GM12874 (cell line): ENCODE data around the gene SCUBE2.

Experiments used
- TF ChIP-seq, protein P1 (sequence below): IDR thresholded peaks from 2 replicates; pipeline ENCODE4 v1.5.1; 2011; ENCODE audit warnings: low read depth, mild to moderate bottlenecking, control low read depth, low read length, moderate library complexity; ENCODE audit not compliant: insufficient read depth

SCUBE2 gene

DNA sequence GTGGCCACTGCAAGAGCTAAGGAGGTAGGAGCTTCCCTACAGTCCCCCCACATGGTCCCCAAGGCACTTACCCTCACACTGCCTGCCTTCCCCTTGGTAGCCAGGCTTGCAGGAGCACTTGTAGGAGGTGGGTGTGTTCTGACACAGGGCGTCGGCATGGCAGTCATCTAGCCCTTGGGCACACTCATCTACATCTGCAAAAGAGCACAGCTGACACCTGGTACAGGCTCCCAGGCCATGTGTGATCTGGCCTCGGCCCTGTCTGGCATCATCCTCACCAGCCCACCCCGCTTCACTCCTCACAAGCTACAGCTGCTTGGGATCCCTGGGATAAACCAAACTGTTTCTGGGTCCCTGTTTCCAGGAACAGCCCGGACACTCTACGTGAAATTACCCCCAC lies 1.8 kb downstream of the SCUBE2 start:
- TF ChIP-seq, protein P1, sequence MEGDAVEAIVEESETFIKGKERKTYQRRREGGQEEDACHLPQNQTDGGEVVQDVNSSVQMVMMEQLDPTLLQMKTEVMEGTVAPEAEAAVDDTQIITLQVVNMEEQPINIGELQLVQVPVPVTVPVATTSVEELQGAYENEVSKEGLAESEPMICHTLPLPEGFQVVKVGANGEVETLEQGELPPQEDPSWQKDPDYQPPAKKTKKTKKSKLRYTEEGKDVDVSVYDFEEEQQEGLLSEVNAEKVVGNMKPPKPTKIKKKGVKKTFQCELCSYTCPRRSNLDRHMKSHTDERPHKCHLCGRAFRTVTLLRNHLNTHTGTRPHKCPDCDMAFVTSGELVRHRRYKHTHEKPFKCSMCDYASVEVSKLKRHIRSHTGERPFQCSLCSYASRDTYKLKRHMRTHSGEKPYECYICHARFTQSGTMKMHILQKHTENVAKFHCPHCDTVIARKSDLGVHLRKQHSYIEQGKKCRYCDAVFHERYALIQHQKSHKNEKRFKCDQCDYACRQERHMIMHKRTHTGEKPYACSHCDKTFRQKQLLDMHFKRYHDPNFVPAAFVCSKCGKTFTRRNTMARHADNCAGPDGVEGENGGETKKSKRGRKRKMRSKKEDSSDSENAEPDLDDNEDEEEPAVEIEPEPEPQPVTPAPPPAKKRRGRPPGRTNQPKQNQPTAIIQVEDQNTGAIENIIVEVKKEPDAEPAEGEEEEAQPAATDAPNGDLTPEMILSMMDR = no peak

DNA sequence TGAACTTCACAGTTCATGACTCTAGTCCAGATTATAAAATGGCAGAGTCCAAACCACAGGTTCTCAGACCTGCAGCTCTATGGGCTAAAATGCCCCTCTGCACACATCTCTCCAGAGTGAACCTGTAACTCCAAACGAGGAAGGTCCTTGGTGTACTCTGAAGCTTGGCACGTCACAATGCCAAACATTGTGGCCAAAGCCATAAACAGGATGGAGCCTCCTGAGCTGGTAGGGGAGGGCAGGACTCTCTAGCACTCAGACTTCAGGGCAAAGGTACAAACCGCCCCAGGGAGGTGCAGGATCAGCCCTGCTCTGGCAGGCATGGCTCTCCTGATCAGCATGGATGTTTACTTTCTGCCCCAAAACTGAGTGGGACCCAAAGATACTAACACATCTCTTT lies 2.3 kb downstream of the SCUBE2 start:
- TF ChIP-seq, protein P1 = no peak

DNA sequence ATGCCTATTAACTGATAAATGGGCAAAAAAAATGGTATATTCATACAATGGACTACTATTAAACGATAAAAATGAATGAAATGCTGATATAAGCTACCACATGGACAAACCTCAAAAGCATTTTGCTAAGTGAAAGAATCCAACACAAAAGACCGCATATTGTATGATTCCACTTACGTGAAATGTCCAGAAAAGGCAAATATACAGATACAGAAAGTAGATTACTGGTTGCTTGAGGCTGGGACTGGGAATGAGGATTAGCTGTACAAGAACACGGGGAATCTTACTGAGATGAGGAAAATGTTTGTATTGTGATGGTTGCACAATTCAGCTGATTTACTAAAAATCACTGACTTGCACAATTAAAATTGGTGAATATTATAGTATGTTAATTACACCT lies 8.8 kb downstream of the SCUBE2 start:
- TF ChIP-seq, protein P1 = no peak

DNA sequence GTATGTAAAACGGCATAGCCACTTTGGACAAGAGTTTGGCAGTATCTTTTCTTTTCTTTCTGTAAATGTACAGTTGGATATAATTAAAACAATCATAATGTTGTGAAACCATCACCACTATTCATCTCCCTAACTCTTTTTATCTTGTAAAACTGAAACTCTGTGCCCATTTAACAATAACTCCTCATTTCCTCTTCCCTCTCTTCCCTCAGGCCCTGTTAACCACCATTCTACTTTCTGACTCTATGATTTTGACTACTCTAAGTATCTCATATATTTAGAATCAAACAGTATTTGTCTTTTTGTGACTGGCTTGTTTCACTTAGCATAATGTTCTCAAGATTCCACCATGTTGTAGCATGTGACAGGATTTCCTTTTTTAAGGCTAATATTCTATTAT lies 10.2 kb downstream of the SCUBE2 start:
- TF ChIP-seq, protein P1 = no peak

DNA sequence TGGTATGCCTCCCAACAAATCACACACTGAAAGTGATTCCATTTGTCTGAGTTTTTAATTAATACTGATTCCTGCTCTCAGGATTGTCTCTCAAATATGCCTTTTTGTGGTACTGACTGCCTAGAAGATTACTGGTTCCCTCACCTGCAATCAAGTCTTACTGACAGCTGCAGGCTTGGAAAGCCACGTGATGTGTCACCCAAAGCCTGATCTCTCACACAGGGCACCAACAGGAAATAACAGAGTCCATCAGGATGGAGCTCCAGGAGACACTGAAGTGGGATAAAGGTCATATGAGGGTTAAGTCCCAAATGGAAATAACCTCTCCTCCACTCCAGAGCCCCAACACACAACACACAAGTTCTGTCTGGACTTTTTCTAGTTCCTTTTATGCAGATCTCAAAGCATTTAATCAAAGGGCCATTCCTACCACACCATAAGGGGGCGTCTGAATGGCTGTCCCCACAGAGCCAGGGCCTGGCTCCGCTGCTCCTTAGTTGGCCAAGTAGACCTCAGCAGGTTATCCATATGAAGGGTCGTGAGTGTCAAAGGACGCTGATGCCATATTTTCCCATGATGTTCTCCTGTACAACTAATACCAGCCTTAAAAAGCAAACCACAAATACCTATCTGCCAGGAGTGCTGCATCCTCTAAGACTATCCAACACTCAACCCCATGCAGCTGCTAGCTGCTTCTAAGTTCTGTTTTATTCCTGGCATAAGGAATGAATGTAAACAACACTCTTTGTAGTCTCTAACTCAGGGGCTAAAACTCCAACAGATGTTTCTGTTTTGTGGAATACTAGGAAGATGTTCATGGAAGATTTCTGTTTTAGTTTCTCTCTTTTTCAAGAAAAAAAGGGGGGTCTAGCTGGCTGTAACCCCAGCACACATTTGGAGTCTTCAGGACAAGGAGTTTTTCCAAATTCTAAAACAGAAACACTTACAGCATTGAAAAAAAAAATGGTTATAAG lies 13.0 kb downstream of the SCUBE2 start:
- TF ChIP-seq, protein P1 = no peak

DNA sequence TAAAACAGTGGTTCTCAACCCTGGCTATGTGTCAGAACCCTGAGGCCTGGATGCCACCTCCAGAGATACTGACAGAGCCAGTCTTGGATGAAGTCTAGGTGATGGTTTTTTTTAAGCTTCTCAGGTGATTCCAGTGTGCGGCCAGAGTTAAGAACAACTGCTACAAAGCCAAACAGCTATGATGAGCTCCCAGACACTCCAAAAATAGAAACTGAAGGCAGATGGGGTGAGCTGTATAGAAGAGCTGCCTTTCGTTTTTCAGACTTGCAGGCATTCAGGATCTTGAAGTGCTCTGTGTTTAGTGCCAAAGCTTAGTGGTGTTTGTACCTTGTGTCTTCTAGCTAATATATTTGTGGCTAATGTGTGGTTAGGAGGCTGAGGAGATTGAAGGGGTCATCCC lies 14.2 kb downstream of the SCUBE2 start:
- TF ChIP-seq, protein P1 = no peak

DNA sequence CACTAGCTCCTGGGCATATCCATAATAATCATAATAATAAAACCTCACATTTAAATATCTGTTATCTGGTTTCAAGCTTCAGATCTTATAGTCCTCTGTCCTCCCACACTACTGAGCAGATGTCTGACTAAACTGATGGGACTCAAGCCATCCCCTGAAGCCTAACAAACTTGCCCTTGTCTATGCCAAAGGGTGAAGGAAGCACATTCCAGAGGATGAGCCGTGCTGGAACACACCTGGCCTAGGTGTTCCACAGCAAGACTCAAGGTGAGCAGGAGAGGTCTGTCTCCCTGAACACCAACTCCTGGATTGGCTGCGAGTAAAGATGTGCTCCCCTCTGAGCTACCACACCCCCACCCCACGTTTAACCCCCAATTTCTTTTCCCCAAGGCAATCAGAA lies 14.7 kb downstream of the SCUBE2 start:
- TF ChIP-seq, protein P1 = no peak
